ENCODE results near the gene CFAP46. TPM values are rescaled to one million over a fixed set of nuclear protein-coding genes. Genes with fewer than 3 reads are reported as not detected.
"Not testable (repeated sequence)": the region's sequence is repeated elsewhere in the genome, so short reads cannot be mapped to it uniquely, and the experiment has no call there.

CFAP46 gene
- total and polyA plus RNA-seq, 3 experiments from 2014 or later = 0.09 TPM; not detected in 2

GRCh38 chr10:132971448-132972148 lies 29.2 kb upstream of the CFAP46 start:
- Histone ChIP-seq H3K36me3 (ENCODE audit: insufficient read depth, low read length) (no peaks in the 10 kb centered on the region), H3K27me3 (ENCODE audit: insufficient read depth, low read length, poor library complexity, severe bottlenecking) (no peaks in the 10 kb centered on the region), H3K9me3 (ENCODE audit: low read length) (no peaks in the 10 kb centered on the region), H3K4me1 (ENCODE audit: insufficient read depth, low read length) (no peaks in the 10 kb centered on the region), H3K4me3 (ENCODE audit: low read length) (no peak overlapping the region), H3K27ac (ENCODE audit: low read depth, low read length) (no peak overlapping the region)
- Mint-ChIP-seq H3K27me3 (peaks cover 3 to 35% of the 10 kb centered on the region in 2 donors), H3K4me1 (no peaks in the 10 kb centered on the region), H3K9me3 (peaks cover 0 to 6% (median 3%) of the 10 kb centered on the region in 5 donors), H3K4me3 (no peak overlapping the region), H3K27ac (no peak overlapping the region), H3K36me3 (no peaks in the 10 kb centered on the region)
- POLR2A ChIA-PET = no interaction called here
- CTCF ChIA-PET = no interaction called here
- DNase-seq = peak in 1 of 5 donors; percentile 30

- no peaks in the 10 kb centered on the region for H3K36me3 ChIP-seq (ENCODE audit: insufficient read depth, low read length)
- H3K4me3 ChIP-seq (ENCODE audit: low read length) = no peak overlapping the region
- POLR2A ChIA-PET = no interaction called here
- Mint-ChIP-seq H3K4me1 (peaks cover 0 to 3% (median 0%) of the 10 kb centered on the region in 3 donors), H3K27me3 (peaks cover 8 to 31% of the 10 kb centered on the region in 2 donors), H3K36me3 (no peaks in the 10 kb centered on the region), H3K27ac (no peak overlapping the region), H3K9me3 (peaks cover 0 to 6% (median 3%) of the 10 kb centered on the region in 5 donors), H3K4me3 (no peak overlapping the region)
- CTCF ChIA-PET = no interaction called here
- no peaks in the 10 kb centered on the region for H3K27me3 ChIP-seq (ENCODE audit: insufficient read depth, low read length, poor library complexity, severe bottlenecking)
- no peak for DNase-seq
- no peaks in the 10 kb centered on the region for H3K9me3 ChIP-seq (ENCODE audit: low read length)
- H3K27ac ChIP-seq (ENCODE audit: low read depth, low read length) = no peak overlapping the region
- no peaks in the 10 kb centered on the region for H3K4me1 ChIP-seq (ENCODE audit: insufficient read depth, low read length)
Measured at GRCh38 chr10:132970641-132971438, 28.5 kb upstream of the CFAP46 start.

- no peaks in the 10 kb centered on the region for H3K36me3 ChIP-seq (ENCODE audit: insufficient read depth, low read length)
- H3K9me3 Mint-ChIP-seq = peaks cover 0 to 6% (median 3%) of the 10 kb centered on the region in 5 donors
- POLR2A ChIA-PET = no interaction called here
- H3K4me3 ChIP-seq (ENCODE audit: low read length) = no peak overlapping the region
- no peak for DNase-seq
- H3K9me3 ChIP-seq (ENCODE audit: low read length) = no peaks in the 10 kb centered on the region
- H3K36me3 Mint-ChIP-seq = peaks cover 0 to under 1% (median 0%) of the 10 kb centered on the region in 3 donors
- peaks cover 11 to 23% of the 10 kb centered on the region in 2 donors for H3K27me3 Mint-ChIP-seq
- no peak overlapping the region for H3K27ac Mint-ChIP-seq
- CTCF ChIA-PET = no interaction called here
- peaks cover 8 to 19% (median 11%) of the 10 kb centered on the region in 3 donors for H3K4me1 Mint-ChIP-seq
- H3K27me3 ChIP-seq (ENCODE audit: insufficient read depth, low read length, poor library complexity, severe bottlenecking) = no peaks in the 10 kb centered on the region
- H3K4me3 Mint-ChIP-seq = peak overlapping the region in 1 of 7 donors; percentile 6
- H3K4me1 ChIP-seq (ENCODE audit: insufficient read depth, low read length) = no peaks in the 10 kb centered on the region
- no peak overlapping the region for H3K27ac ChIP-seq (ENCODE audit: low read depth, low read length)
Measured at GRCh38 chr10:132967540-132967939, 25.2 kb upstream of the CFAP46 start.

- H3K27me3 Mint-ChIP-seq = peaks cover 9 to 14% of the 10 kb centered on the region in 2 donors
- peak overlapping the region in 3 of 7 donors; percentile 13 to 81 (median 37) for H3K4me3 Mint-ChIP-seq
- no peaks in the 10 kb centered on the region for H3K36me3 ChIP-seq (ENCODE audit: insufficient read depth, low read length)
- H3K9me3 ChIP-seq (ENCODE audit: low read length) = no peaks in the 10 kb centered on the region
- DNase-seq = no peak
- ChIA-PET CTCF (no interaction called here), POLR2A (no interaction called here)
- peaks cover 14 to 21% (median 16%) of the 10 kb centered on the region in 3 donors for H3K4me1 Mint-ChIP-seq
- H3K4me1 ChIP-seq (ENCODE audit: insufficient read depth, low read length) = no peaks in the 10 kb centered on the region
- no peaks in the 10 kb centered on the region for H3K27me3 ChIP-seq (ENCODE audit: insufficient read depth, low read length, poor library complexity, severe bottlenecking)
- H3K27ac ChIP-seq (ENCODE audit: low read depth, low read length) = no peak overlapping the region
- peaks cover 0 to 3% (median 0%) of the 10 kb centered on the region in 3 donors for H3K36me3 Mint-ChIP-seq
- peaks cover 0 to 3% (median 3%) of the 10 kb centered on the region in 5 donors for H3K9me3 Mint-ChIP-seq
- peak overlapping the region in 1 of 8 donors; percentile 50 for H3K27ac Mint-ChIP-seq
- H3K4me3 ChIP-seq (ENCODE audit: low read length) = no peak overlapping the region
Measured at GRCh38 chr10:132965411-132966057, 23.2 kb upstream of the CFAP46 start.

GRCh38 chr10:132964707-132965410 lies 22.5 kb upstream of the CFAP46 start:
- H3K36me3 ChIP-seq (ENCODE audit: insufficient read depth, low read length); H3K4me3 ChIP-seq (ENCODE audit: low read length); H3K36me3 Mint-ChIP-seq; H3K9me3 Mint-ChIP-seq; H3K4me1 ChIP-seq (ENCODE audit: insufficient read depth, low read length); H3K9me3 ChIP-seq (ENCODE audit: low read length); CTCF ChIA-PET; POLR2A ChIA-PET; H3K27me3 ChIP-seq (ENCODE audit: insufficient read depth, low read length, poor library complexity, severe bottlenecking); DNase-seq; H3K27ac ChIP-seq (ENCODE audit: low read depth, low read length); H3K27ac Mint-ChIP-seq: not testable (repeated sequence)
- H3K4me1 Mint-ChIP-seq = peaks cover 14 to 21% (median 16%) of the 10 kb centered on the region in 3 donors
- H3K4me3 Mint-ChIP-seq = peak overlapping the region in 2 of 7 donors; percentile 27 to 29
- peaks cover 9 to 14% of the 10 kb centered on the region in 2 donors for H3K27me3 Mint-ChIP-seq

GRCh38 chr10:132964231-132964630 lies 21.9 kb upstream of the CFAP46 start:
- H3K27ac ChIP-seq (ENCODE audit: low read depth, low read length) = no peak overlapping the region
- no peaks in the 10 kb centered on the region for H3K9me3 ChIP-seq (ENCODE audit: low read length)
- peak overlapping the region in 3 of 7 donors; percentile 36 to 97 (median 48) for H3K4me3 Mint-ChIP-seq
- no peak for DNase-seq
- H3K4me1 Mint-ChIP-seq = peaks cover 14 to 21% (median 16%) of the 10 kb centered on the region in 3 donors
- CTCF ChIA-PET = no interaction called here
- POLR2A ChIA-PET = no interaction called here
- H3K27me3 ChIP-seq (ENCODE audit: insufficient read depth, low read length, poor library complexity, severe bottlenecking) = no peaks in the 10 kb centered on the region
- H3K9me3 Mint-ChIP-seq = no peaks in the 10 kb centered on the region
- H3K36me3 ChIP-seq (ENCODE audit: insufficient read depth, low read length) = no peaks in the 10 kb centered on the region
- H3K27ac Mint-ChIP-seq = no peak overlapping the region
- no peaks in the 10 kb centered on the region for H3K4me1 ChIP-seq (ENCODE audit: insufficient read depth, low read length)
- peaks cover 0 to 3% (median 0%) of the 10 kb centered on the region in 3 donors for H3K36me3 Mint-ChIP-seq
- no peak overlapping the region for H3K4me3 ChIP-seq (ENCODE audit: low read length)
- peaks cover 8 to 13% of the 10 kb centered on the region in 2 donors for H3K27me3 Mint-ChIP-seq

GRCh38 chr10:132963430-132963960 lies 21.1 kb upstream of the CFAP46 start:
- peaks cover 14 to 21% (median 16%) of the 10 kb centered on the region in 3 donors for H3K4me1 Mint-ChIP-seq
- Histone ChIP-seq H3K27ac (ENCODE audit: low read depth, low read length) (no peak overlapping the region), H3K36me3 (ENCODE audit: insufficient read depth, low read length) (no peaks in the 10 kb centered on the region), H3K4me1 (ENCODE audit: insufficient read depth, low read length) (no peaks in the 10 kb centered on the region), H3K4me3 (ENCODE audit: low read length) (no peak overlapping the region), H3K9me3 (ENCODE audit: low read length) (no peaks in the 10 kb centered on the region), H3K27me3 (ENCODE audit: insufficient read depth, low read length, poor library complexity, severe bottlenecking) (no peaks in the 10 kb centered on the region)
- POLR2A ChIA-PET = no interaction called here
- peaks cover 0 to 3% (median 0%) of the 10 kb centered on the region in 3 donors for H3K36me3 Mint-ChIP-seq
- peaks cover 8 to 9% of the 10 kb centered on the region in 2 donors for H3K27me3 Mint-ChIP-seq
- H3K27ac Mint-ChIP-seq = peak overlapping the region in 2 of 8 donors; percentile 4 to 55
- H3K9me3 Mint-ChIP-seq = no peaks in the 10 kb centered on the region
- DNase-seq = no peak
- CTCF ChIA-PET = no interaction called here
- peak overlapping the region; percentile 48 to 97 (median 62) for H3K4me3 Mint-ChIP-seq

All from CD8-positive, alpha-beta memory T cell (primary cell).